Astrocyte (in vitro differentiated cells and primary cell): ENCODE results near the gene UBL3. TPM values are rescaled to one million over a fixed set of nuclear protein-coding genes. Genes with fewer than 3 reads are reported as not detected.

Experiments
- DNase-seq: peaks from one replicate; pipeline ENCODE4 v3.0.0-alpha.2; 2010; ENCODE audit warnings: low read depth
- FAIRE-seq: peaks from 2 replicates; lab custom pipeline; 2011; peaks lifted over from hg19 to GRCh38; lab: Jason Lieb, UNC
- H2AFZ ChIP-seq: 2 replicates; pipeline ENCODE4 v1.6.0; 2012; ENCODE audit warnings: low read depth, low read length, inconsistent platforms
- H3K27ac ChIP-seq: 2 replicates; pipeline ENCODE4 v1.5.1; 2011; ENCODE audit warnings: low read depth, low read length, inconsistent platforms
- H3K27me3 ChIP-seq: 2 replicates; pipeline ENCODE4 v1.6.0; 2011; ENCODE audit warnings: low read length, inconsistent platforms; ENCODE audit not compliant: insufficient read depth
- H3K36me3 ChIP-seq: 2 replicates; pipeline ENCODE4 v1.5.1; 2011; ENCODE audit warnings: low read length, inconsistent platforms; ENCODE audit not compliant: insufficient read depth
- H3K4me1 ChIP-seq: 2 replicates; pipeline ENCODE4 v1.5.1; 2011; ENCODE audit warnings: low read length, inconsistent platforms; ENCODE audit not compliant: insufficient read depth
- H3K4me2 ChIP-seq: 2 replicates; pipeline ENCODE4 v1.6.0; 2012; ENCODE audit warnings: low read length, inconsistent platforms
- H3K4me3 ChIP-seq: 2 replicates; pipeline ENCODE4 v1.5.1; 2011; ENCODE audit warnings: low read depth, mild to moderate bottlenecking, low read length, inconsistent platforms; ENCODE audit not compliant: insufficient read depth
- H3K79me2 ChIP-seq: 2 replicates; pipeline ENCODE4 v1.6.0; 2012; ENCODE audit warnings: mild to moderate bottlenecking, low read length, inconsistent platforms; ENCODE audit not compliant: insufficient read depth
- H3K9ac ChIP-seq: 2 replicates; pipeline ENCODE4 v1.6.0; 2012; ENCODE audit warnings: mild to moderate bottlenecking, low read length, inconsistent platforms
- H3K9me3 ChIP-seq: 2 replicates; pipeline ENCODE4 v1.5.1; 2012; ENCODE audit warnings: low read depth, mild to moderate bottlenecking, low read length, inconsistent platforms; ENCODE audit not compliant: insufficient read depth
- H4K20me1 ChIP-seq: 2 replicates; pipeline ENCODE4 v1.6.0; 2012; ENCODE audit warnings: low read length, inconsistent platforms; ENCODE audit not compliant: insufficient read depth
- H3K27ac Mint-ChIP-seq: one replicate; pipeline ENCODE4 v1.8.0; 2021; ENCODE audit warnings: mild to moderate bottlenecking, mixed read lengths; ENCODE audit not compliant: unreplicated experiment
- H3K27me3 Mint-ChIP-seq: one replicate; pipeline ENCODE4 v1.8.0; 2021; ENCODE audit warnings: low read depth, mixed read lengths; ENCODE audit not compliant: unreplicated experiment
- H3K36me3 Mint-ChIP-seq: one replicate; pipeline ENCODE4 v1.8.0; 2021; ENCODE audit warnings: low read depth, mixed read lengths; ENCODE audit not compliant: unreplicated experiment
- H3K4me1 Mint-ChIP-seq: one replicate; pipeline ENCODE4 v1.8.0; 2021; ENCODE audit warnings: low read depth, mixed read lengths; ENCODE audit not compliant: unreplicated experiment
- H3K4me3 Mint-ChIP-seq: one replicate; pipeline ENCODE4 v1.8.0; 2021; ENCODE audit warnings: mild to moderate bottlenecking, moderate library complexity, mixed read lengths; ENCODE audit not compliant: unreplicated experiment
- H3K9me3 Mint-ChIP-seq: one replicate; pipeline ENCODE4 v1.8.0; 2021; ENCODE audit warnings: mild to moderate bottlenecking, mixed read lengths; ENCODE audit not compliant: unreplicated experiment
- EZH2 ChIP-seq: IDR thresholded peaks from 2 replicates; pipeline ENCODE4 v1.6.1; 2012; ENCODE audit warnings: mild to moderate bottlenecking, low read length, inconsistent platforms; ENCODE audit not compliant: insufficient read depth
- total RNA-seq: library from RNA; stranded (reverse); gene quantifications from 2 replicates; pipeline ENCODE4 v1.2.1, GENCODE V29; 2021
- TF ChIP-seq, protein P1 (sequence below): IDR thresholded peaks from 2 replicates; pipeline ENCODE4 v1.5.1; 2011; ENCODE audit warnings: low read depth, mild to moderate bottlenecking, inconsistent platforms, low read length, moderate library complexity; ENCODE audit not compliant: insufficient read depth

UBL3 gene
- total RNA-seq, 1 donor from 2014 or later = 48.5 TPM

- no peak overlapping the region for H3K27ac Mint-ChIP-seq
- H3K9me3 Mint-ChIP-seq = peaks cover 6% of the 10 kb centered on the region
- Histone ChIP-seq H2AFZ (no peak overlapping the region), H4K20me1 (no peaks in the 10 kb centered on the region), H3K4me1 (peaks cover 14% of the 10 kb centered on the region), H3K79me2 (no peaks in the 10 kb centered on the region), H3K27me3 (no peaks in the 10 kb centered on the region), H3K9me3 (no peaks in the 10 kb centered on the region), H3K9ac (no peak overlapping the region), H3K36me3 (no peaks in the 10 kb centered on the region), H3K4me2 (no peak overlapping the region), H3K27ac (no peak overlapping the region), H3K4me3 (no peak overlapping the region)
- peaks cover 20% of the 10 kb centered on the region for H3K4me1 Mint-ChIP-seq
- no peak overlapping the region for H3K4me3 Mint-ChIP-seq
- H3K27me3 Mint-ChIP-seq = peaks cover 5% of the 10 kb centered on the region
- H3K36me3 Mint-ChIP-seq = no peaks in the 10 kb centered on the region
- no peak for DNase-seq
- TF ChIP-seq, protein P1, sequence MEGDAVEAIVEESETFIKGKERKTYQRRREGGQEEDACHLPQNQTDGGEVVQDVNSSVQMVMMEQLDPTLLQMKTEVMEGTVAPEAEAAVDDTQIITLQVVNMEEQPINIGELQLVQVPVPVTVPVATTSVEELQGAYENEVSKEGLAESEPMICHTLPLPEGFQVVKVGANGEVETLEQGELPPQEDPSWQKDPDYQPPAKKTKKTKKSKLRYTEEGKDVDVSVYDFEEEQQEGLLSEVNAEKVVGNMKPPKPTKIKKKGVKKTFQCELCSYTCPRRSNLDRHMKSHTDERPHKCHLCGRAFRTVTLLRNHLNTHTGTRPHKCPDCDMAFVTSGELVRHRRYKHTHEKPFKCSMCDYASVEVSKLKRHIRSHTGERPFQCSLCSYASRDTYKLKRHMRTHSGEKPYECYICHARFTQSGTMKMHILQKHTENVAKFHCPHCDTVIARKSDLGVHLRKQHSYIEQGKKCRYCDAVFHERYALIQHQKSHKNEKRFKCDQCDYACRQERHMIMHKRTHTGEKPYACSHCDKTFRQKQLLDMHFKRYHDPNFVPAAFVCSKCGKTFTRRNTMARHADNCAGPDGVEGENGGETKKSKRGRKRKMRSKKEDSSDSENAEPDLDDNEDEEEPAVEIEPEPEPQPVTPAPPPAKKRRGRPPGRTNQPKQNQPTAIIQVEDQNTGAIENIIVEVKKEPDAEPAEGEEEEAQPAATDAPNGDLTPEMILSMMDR = no peak
- no peak for TF ChIP-seq EZH2
- FAIRE-seq = no peak
These were observed 15.5 kb upstream of the UBL3 start for GRCh38 chr13:29865934-29866333.

DNA sequence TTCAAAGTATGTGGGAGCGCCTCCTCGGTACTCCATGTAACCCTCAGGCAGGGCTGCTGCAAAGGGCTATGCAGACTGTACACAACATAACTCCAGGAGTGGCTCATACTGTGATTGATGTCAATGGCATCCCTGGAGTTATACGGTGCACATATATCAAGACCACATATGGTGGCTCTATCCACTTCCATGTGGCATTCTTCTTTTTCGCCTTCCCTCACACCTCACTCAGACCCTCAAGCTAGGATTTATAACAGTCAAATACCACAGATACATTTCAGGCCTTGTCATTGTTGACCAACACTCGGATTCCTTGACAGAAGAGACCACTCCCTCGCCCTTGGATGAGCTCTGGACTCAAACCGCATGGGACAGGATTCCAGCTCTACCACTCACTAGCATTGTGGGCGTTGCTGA lies 11.3 kb upstream of the UBL3 start:
- Histone ChIP-seq H2AFZ (no peak overlapping the region), H3K27ac (peak overlapping the region; percentile 69), H3K4me3 (no peak overlapping the region), H3K27me3 (no peaks in the 10 kb centered on the region), H3K36me3 (no peaks in the 10 kb centered on the region), H3K79me2 (no peaks in the 10 kb centered on the region), H3K9me3 (no peaks in the 10 kb centered on the region), H3K9ac (peak overlapping the region; percentile 19), H3K4me1 (peaks cover 14% of the 10 kb centered on the region), H3K4me2 (peak overlapping the region; percentile 34), H4K20me1 (no peaks in the 10 kb centered on the region)
- peak; percentile 98 for DNase-seq
- H3K4me3 Mint-ChIP-seq = no peak overlapping the region
- H3K4me1 Mint-ChIP-seq = peaks cover 20% of the 10 kb centered on the region
- H3K36me3 Mint-ChIP-seq = no peaks in the 10 kb centered on the region
- peaks cover 6% of the 10 kb centered on the region for H3K9me3 Mint-ChIP-seq
- H3K27me3 Mint-ChIP-seq = peaks cover under 1% of the 10 kb centered on the region
- peak overlapping the region; percentile 95 for H3K27ac Mint-ChIP-seq
- TF ChIP-seq, protein P1 = no peak
- TF ChIP-seq EZH2 = no peak
- FAIRE-seq = peak; percentile 91

GRCh38 chr13:29859971-29860370 lies 9.6 kb upstream of the UBL3 start:
- no peak overlapping the region for H3K4me3 ChIP-seq
- no peak for TF ChIP-seq EZH2
- TF ChIP-seq, protein P1 = no peak
- H3K4me1 Mint-ChIP-seq = peaks cover 22% of the 10 kb centered on the region
- no peak overlapping the region for H3K4me2 ChIP-seq
- H3K9me3 ChIP-seq = no peaks in the 10 kb centered on the region
- H3K79me2 ChIP-seq = no peaks in the 10 kb centered on the region
- H3K9me3 Mint-ChIP-seq = peaks cover 6% of the 10 kb centered on the region
- no peaks in the 10 kb centered on the region for H4K20me1 ChIP-seq
- peak overlapping the region; percentile 64 for H3K27ac Mint-ChIP-seq
- H3K27ac ChIP-seq = peak overlapping the region; percentile 18
- no peak overlapping the region for H3K9ac ChIP-seq
- no peaks in the 10 kb centered on the region for H3K27me3 ChIP-seq
- H3K27me3 Mint-ChIP-seq = no peaks in the 10 kb centered on the region
- FAIRE-seq = no peak
- no peak overlapping the region for H3K4me3 Mint-ChIP-seq
- H3K36me3 ChIP-seq = no peaks in the 10 kb centered on the region
- H2AFZ ChIP-seq = no peak overlapping the region
- no peaks in the 10 kb centered on the region for H3K36me3 Mint-ChIP-seq
- DNase-seq = peak; percentile 58
- peaks cover 14% of the 10 kb centered on the region for H3K4me1 ChIP-seq
